ENCODE measurements around the gene NUP85. TPM values are rescaled to one million over a fixed set of nuclear protein-coding genes. Genes with fewer than 3 reads are reported as not detected.

NUP85 gene
- total and polyA plus RNA-seq, 2 of the 4 experiments (the other 2 are of a cell fraction) = 29.4 to 54.4 TPM

GRCh38 chr17:75199886-75200618, 5.4 kb upstream of the NUP85 start:
- Histone ChIP-seq H2BK5ac (ENCODE audit: low read depth, low read length, poor library complexity, severe bottlenecking) (no peak overlapping the region), H3K18ac (ENCODE audit: low read depth, low read length) (no peak overlapping the region), H2BK20ac (ENCODE audit: low read depth, low read length) (no peak overlapping the region), H2BK15ac (ENCODE audit: low read depth, low read length) (no peak overlapping the region), H3K9me1 (ENCODE audit: insufficient read depth, low read length) (no peaks in the 10 kb centered on the region), H2AK5ac (ENCODE audit: low read depth, low read length) (no peak overlapping the region), H2BK120ac (ENCODE audit: low read depth, low read length) (no peak overlapping the region), H3K23ac (ENCODE audit: low read depth, low read length) (no peak overlapping the region), H3K27me3 (ENCODE audit: control insufficient read depth, insufficient read depth, low read length) (no peaks in the 10 kb centered on the region), H3K4me1 (ENCODE audit: control insufficient read depth, insufficient read depth, low read length) (no peaks in the 10 kb centered on the region), H3K4me3 (ENCODE audit: insufficient read depth, low read depth, low read length) (no peak overlapping the region), H3K4me2 (ENCODE audit: low read depth, low read length) (no peak overlapping the region), H2AFZ (replicated peaks; ENCODE audit: low read length, poor library complexity) (no peak overlapping the region), H4K20me1 (ENCODE audit: insufficient read depth, low read length) (no peaks in the 10 kb centered on the region), H4K91ac (ENCODE audit: insufficient read depth, low read depth, low read length) (no peak overlapping the region), H3K9me3 (ENCODE audit: control insufficient read depth, insufficient read depth, low read length) (no peaks in the 10 kb centered on the region), H2AK9ac (replicated peaks; ENCODE audit: low read depth, low read length, poor library complexity) (no peak overlapping the region), H4K5ac (ENCODE audit: low read depth, low read length) (no peak overlapping the region), H3K56ac (ENCODE audit: extremely low read depth, insufficient read depth, low read length) (no peak overlapping the region), H3K4ac (ENCODE audit: low read depth, low read length) (no peak overlapping the region), H4K8ac (ENCODE audit: low read depth in 2 of 2, low read length in 2 of 2) (no peak overlapping the region), H3K9ac (ENCODE audit: low read depth, low read length) (no peak overlapping the region), H3K79me1 (ENCODE audit: low read depth in 1 of 2, low read length in 2 of 2) (peaks cover 0 to 6% of the 10 kb centered on the region in 2 experiments; a peak in 1 of 4 replicates), H3K36me3 (ENCODE audit: control insufficient read depth, insufficient read depth, low read length) (no peaks in the 10 kb centered on the region), H3K27ac (ENCODE audit: insufficient read depth, low read length) (no peak overlapping the region), H3K14ac (replicated peaks; ENCODE audit: low read depth, low read length) (no peak overlapping the region)
- ATAC-seq (ENCODE audit: low read depth) = no peak
- no TSS peak for BruUV-seq (replicated peaks)
- CTCF ChIA-PET = interaction anchor here (1.1 kb wide), 1 partner anchor 86 kb away, joined by 3 read pairs; no protein-coding TSS in a partner anchor
- WGBS, 2 experiments (ENCODE audit: extremely low coverage in 2 of 2, insufficient read length in 1 of 2) = 91% methylated on average over 4 of the region's 6 CpGs; no CpG with 5 or more reads in 1 of the 2 experiments
- no peak for DNase-seq
- intact Hi-C loops (cut with micrococcal nuclease) (loop anchor here (10.0 kb wide), 1 partner anchor 135 kb away; no protein-coding TSS in a partner anchor), dilution Hi-C loops (cut with HindIII; ENCODE audit: low sequenced_read_pairs, unreplicated experiment) (no loop called here), in situ Hi-C loops (cut with MboI; ENCODE audit: low sequenced_read_pairs) (loop anchor here (10.0 kb wide), 2 partner anchors 135 to 235 kb away; no protein-coding TSS in a partner anchor)
- POLR2A ChIA-PET (ENCODE audit: unreplicated experiment) = no interaction called here
- TF ChIP-seq ELK1 (IDR thresholded peaks at IDR 0.05; ENCODE audit: borderline replicate concordance, low read depth, low read length) = no peak
- no peak for TF ChIP-seq POLR2A (IDR thresholded peaks at IDR 0.05; ENCODE audit: low read depth, low read length)
